H1 (cell line): ENCODE results near the gene ANP32A. TPM values are rescaled to one million over a fixed set of nuclear protein-coding genes. Genes with fewer than 3 reads are reported as not detected.

Experiments
- CTCF ChIA-PET: fragments of 300-600 bp; sonication (Branson Sonifier 250); formaldehyde crosslinking; loops from one replicate; lab custom pipeline; 2021; ENCODE audit not compliant: partially characterized antibody; lab: Charles Lee
- POLR2A ChIA-PET: fragments of 300-600 bp; sonication (Branson Sonifier 250); formaldehyde crosslinking; loops from one replicate; lab custom pipeline; 2021; ENCODE audit warnings: inconsistent platforms; ENCODE audit not compliant: partially characterized antibody; lab: Charles Lee
- DNase-seq, 2 experiments: peaks; one replicate each; pipeline versions ENCODE4 v3.0.0 to v3.0.0-alpha.2; 2010 to 2022; ENCODE audit warnings: low spot score in 2 of 2, low read depth in 1 of 2, mixed read lengths in 1 of 2
- FAIRE-seq: peaks from 2 replicates; lab custom pipeline; 2011; peaks lifted over from hg19 to GRCh38; lab: Jason Lieb, UNC
- H2AFZ ChIP-seq: 2 replicates; pipeline ENCODE4 v1.8.1; 2012; ENCODE audit warnings: low read length, inconsistent platforms
- H2AK5ac ChIP-seq: 2 replicates; pipeline ENCODE4 v1.6.1; 2013; ENCODE audit warnings: low read depth, low read length
- H2BK120ac ChIP-seq: replicated peaks from 2 replicates; pipeline ENCODE3; 2013; ENCODE audit warnings: low read depth, low read length, inconsistent platforms
- H2BK12ac ChIP-seq: 2 replicates; pipeline ENCODE4 v1.6.1; 2013; ENCODE audit warnings: low read depth, low read length
- H2BK15ac ChIP-seq: 2 replicates; pipeline ENCODE4 v1.6.1; 2013; ENCODE audit warnings: low read length
- H2BK20ac ChIP-seq: 2 replicates; pipeline ENCODE4 v1.6.1; 2013; ENCODE audit warnings: low read length
- H2BK5ac ChIP-seq: 2 replicates; pipeline ENCODE4 v1.6.1; 2013; ENCODE audit warnings: low read depth, low read length
- H3K14ac ChIP-seq: 2 replicates; pipeline ENCODE4 v1.6.1; 2013; ENCODE audit warnings: inconsistent platforms; ENCODE audit not compliant: insufficient read length
- H3K18ac ChIP-seq: 2 replicates; pipeline ENCODE4 v1.6.1; 2013; ENCODE audit warnings: low read length; ENCODE audit errors: extremely low read depth
- H3K23ac ChIP-seq: 2 replicates; pipeline ENCODE4 v1.6.1; 2013; ENCODE audit warnings: inconsistent platforms; ENCODE audit not compliant: insufficient read length
- H3K23me2 ChIP-seq: 2 replicates; pipeline ENCODE4 v1.6.1; 2013; ENCODE audit warnings: low read depth, low read length
- H3K27ac ChIP-seq: 2 replicates; pipeline ENCODE4 v1.6.1; 2011; ENCODE audit warnings: low read depth, low read length, inconsistent platforms
- H3K27me3 ChIP-seq, 4 experiments: replicated peaks in 1 of 4; 1 replicate in 1 of 4; 2 replicates in 3 of 4; pipeline versions ENCODE4 v1.6.1 to v1.8.1; 2011 to 2013; ENCODE audit warnings: low read length in 3 of 4, mild to moderate bottlenecking in 3 of 4, inconsistent platforms in 2 of 4, mixed read lengths in 2 of 4, moderate library complexity in 1 of 4; ENCODE audit not compliant: control insufficient read depth in 3 of 4, insufficient read depth in 3 of 4; ENCODE audit errors: extremely low read depth in 1 of 4
- H3K36me3 ChIP-seq, 4 experiments: 2 replicates each; pipeline versions ENCODE4 v1.6.1 to v1.8.1; 2011 to 2013; ENCODE audit warnings: mild to moderate bottlenecking in 4 of 4, low read length in 3 of 4, moderate library complexity in 2 of 4, control low read depth in 1 of 4, inconsistent platforms in 1 of 4; ENCODE audit not compliant: insufficient read depth in 4 of 4, control insufficient read depth in 2 of 4
- H3K4ac ChIP-seq: replicated peaks from 2 replicates; pipeline ENCODE3; 2013; ENCODE audit warnings: low read length, low read depth, mixed read lengths, inconsistent platforms; ENCODE audit not compliant: insufficient read length
- H3K4me1 ChIP-seq, 4 experiments: replicated peaks in 1 of 4; 1 replicate in 1 of 4; 2 replicates in 3 of 4; pipeline versions ENCODE4 v1.6.1 to v1.8.1; 2011 to 2013; ENCODE audit warnings: low read length in 3 of 4, inconsistent platforms in 2 of 4, mixed read lengths in 1 of 4; ENCODE audit not compliant: insufficient read depth in 4 of 4, control insufficient read depth in 3 of 4
- H3K4me2 ChIP-seq, 2 experiments: 2 replicates each; pipeline versions ENCODE4 v1.6.1 to v1.8.1; 2011 to 2013; ENCODE audit warnings: low read depth in 2 of 2, low read length in 2 of 2, control low read depth in 1 of 2, inconsistent platforms in 1 of 2, mild to moderate bottlenecking in 1 of 2; ENCODE audit not compliant: insufficient read depth in 1 of 2
- H3K4me3 ChIP-seq, 4 experiments: fragments of 200-600, 300-600 bp in 1 of 4; sonication (generic), shearing (Covaris generic), sonication (Bioruptor Twin) in 1 of 4; 2 replicates each; pipeline versions ENCODE4 v1.5.1 to v1.8.1; 2011 to 2016; ENCODE audit warnings: low read length in 4 of 4, low read depth in 3 of 4, control low read depth in 2 of 4, inconsistent platforms in 2 of 4, mild to moderate bottlenecking in 2 of 4, mixed read lengths in 1 of 4, moderate library complexity in 1 of 4; ENCODE audit not compliant: insufficient read depth in 2 of 4; ENCODE audit errors: extremely low read depth in 1 of 4
- H3K56ac ChIP-seq: replicated peaks from 2 replicates; pipeline ENCODE3; 2013; ENCODE audit warnings: low read depth, mild to moderate bottlenecking, mixed read lengths, low read length, inconsistent platforms; ENCODE audit not compliant: insufficient read length
- H3K79me1 ChIP-seq: 2 replicates; pipeline ENCODE4 v1.6.1; 2013; ENCODE audit warnings: low read depth, low read length, control low read depth
- H3K79me2 ChIP-seq, 2 experiments: 2 replicates each; pipeline versions ENCODE4 v1.6.1 to v1.8.1; 2012 to 2013; ENCODE audit warnings: low read length in 2 of 2, mild to moderate bottlenecking in 2 of 2, inconsistent platforms in 1 of 2; ENCODE audit not compliant: insufficient read depth in 2 of 2, control insufficient read depth in 1 of 2
- H3K9ac ChIP-seq, 4 experiments: replicated peaks in 1 of 4; 1 replicate in 1 of 4; 2 replicates in 3 of 4; pipeline versions ENCODE4 v1.6.1 to v1.8.1; 2011 to 2013; ENCODE audit warnings: low read depth in 3 of 4, low read length in 3 of 4, control low read depth in 2 of 4, mild to moderate bottlenecking in 2 of 4, moderate library complexity in 2 of 4, inconsistent platforms in 1 of 4; ENCODE audit errors: extremely low read depth in 1 of 4
- H3K9me3 ChIP-seq, 2 experiments: 2 replicates each; pipeline versions ENCODE4 v1.6.1 to v1.8.1; 2012 to 2013; ENCODE audit warnings: mild to moderate bottlenecking in 2 of 2, moderate library complexity in 2 of 2, control low read depth in 1 of 2, inconsistent platforms in 1 of 2, low read depth in 1 of 2, low read length in 1 of 2, mixed read lengths in 1 of 2; ENCODE audit not compliant: insufficient read depth in 2 of 2
- H4K20me1 ChIP-seq, 2 experiments: replicated peaks in 1 of 2; 2 replicates each; pipeline versions ENCODE3 to v1.8.1; 2011 to 2013; ENCODE audit warnings: inconsistent platforms in 2 of 2, low read length in 2 of 2, mild to moderate bottlenecking in 1 of 2; ENCODE audit not compliant: insufficient read depth in 2 of 2, control insufficient read depth in 1 of 2
- H4K5ac ChIP-seq: 2 replicates; pipeline ENCODE4 v1.6.1; 2013; ENCODE audit warnings: low read length, low read depth, mixed read lengths, inconsistent platforms; ENCODE audit not compliant: insufficient read length
- H4K8ac ChIP-seq: 2 replicates; pipeline ENCODE4 v1.8.0; 2013; ENCODE audit warnings: mild to moderate bottlenecking, moderate library complexity, low read length, inconsistent platforms; ENCODE audit not compliant: insufficient read depth; ENCODE audit errors: extremely low read depth
- H4K91ac ChIP-seq: replicated peaks from 2 replicates; pipeline ENCODE3; 2013; ENCODE audit warnings: low read length, mixed read lengths, inconsistent platforms; ENCODE audit not compliant: insufficient read length
- POLR2A ChIP-seq, 2 experiments: IDR thresholded peaks; 1 replicate in 1 of 2; 2 replicates in 1 of 2; pipeline ENCODE4 v1.6.1; 2011; ENCODE audit warnings: low read depth in 2 of 2, low read length in 2 of 2, mild to moderate bottlenecking in 2 of 2; ENCODE audit errors: control extremely low read depth in 1 of 2
- WGBS, 2 experiments: shearing (Covaris generic) in 1 of 2; methylation state at CpG; one replicate each; pipeline versions ENCODE4 v1.1.6 to v1.1.7; 2013 to 2015; ENCODE audit warnings: low lambda C conversion rate in 2 of 2, mixed read lengths in 2 of 2, inconsistent platforms in 1 of 2, low coverage in 1 of 2, missing lambda C conversion rate in 1 of 2; ENCODE audit not compliant: insufficient replicate concordance in 2 of 2, insufficient coverage in 1 of 2, insufficient read length in 1 of 2; ENCODE audit errors: extremely low coverage in 1 of 2, missing lambda C conversion rate in 1 of 2; 5-methylcytosine and 5-hydroxymethylcytosine counted together
- polyA plus RNA-seq, 7 experiments: library from polyadenylated mRNA; depleted of rRNA in 3 of 7; stranded (reverse) in 5 of 7; unstranded in 2 of 7; fragments of >200 nt in 5 of 7; fragments of 200-250 nt in 2 of 7; gene quantifications; 1 replicate in 5 of 7; 2 replicates in 1 of 7; 4 replicates in 1 of 7; pipeline versions ENCODE4 v1.2.1 to v1.2.3, GENCODE V29; 2011 to 2013; ENCODE audit warnings: missing spikeins in 2 of 7, mixed read lengths in 2 of 7
- total RNA-seq: library from RNA; stranded (reverse); fragmentation: NEBNext Ultra II Directional; extraction: Animal tissue kit (Norgen Biotek cat#: 25700); gene quantifications from 2 replicates; pipeline ENCODE4 v1.2.1, GENCODE V29; 2021
- TF ChIP-seq, protein P1 (sequence below): IDR thresholded peaks from 2 replicates; pipeline ENCODE4 v1.6.1; 2011; ENCODE audit warnings: low read length, improper control_type of control experiment

The ANP32A gene
- total and polyA plus RNA-seq, 2 of the 8 experiments (the other 6 are each of a cell fraction or from before 2014, with no cell fraction given) = 70.8 to 295 TPM

GRCh38 chr15:68816795-68817303 is 3.8 kb downstream of the ANP32A start:
- H3K9ac ChIP-seq = peak overlapping the region in 3 of 4 experiments; percentile 68 to 83 (median 80); a peak in 6 of 7 replicates
- H2BK20ac ChIP-seq = no peak overlapping the region
- H2AK5ac ChIP-seq = peak overlapping the region; percentile 7; the same call in 1 of the 2 replicates
- H3K79me1 ChIP-seq = peaks cover 7% of the 10 kb centered on the region
- TF ChIP-seq, protein P1, sequence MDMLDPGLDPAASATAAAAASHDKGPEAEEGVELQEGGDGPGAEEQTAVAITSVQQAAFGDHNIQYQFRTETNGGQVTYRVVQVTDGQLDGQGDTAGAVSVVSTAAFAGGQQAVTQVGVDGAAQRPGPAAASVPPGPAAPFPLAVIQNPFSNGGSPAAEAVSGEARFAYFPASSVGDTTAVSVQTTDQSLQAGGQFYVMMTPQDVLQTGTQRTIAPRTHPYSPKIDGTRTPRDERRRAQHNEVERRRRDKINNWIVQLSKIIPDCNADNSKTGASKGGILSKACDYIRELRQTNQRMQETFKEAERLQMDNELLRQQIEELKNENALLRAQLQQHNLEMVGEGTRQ = no peak
- peak in 1 of 2 experiments; percentile 41; a peak in 1 of 3 replicates for TF ChIP-seq POLR2A (IDR thresholded peaks at IDR 0.05; ENCODE audit: control extremely low read depth in 1 of 2, low read depth in 2 of 2, low read length in 2 of 2)
- TF ChIP-seq, all 59 proteins: peak for 1
- peaks cover 40 to 45% of the 10 kb centered on the region in 2 experiments for H4K20me1 ChIP-seq
- peaks cover 9 to 22% (median 13%) of the 10 kb centered on the region in 4 experiments; a peak in 6 of 7 replicates for H3K4me1 ChIP-seq
- no peak overlapping the region for H2AFZ ChIP-seq
- peak overlapping the region; percentile 72 to 94 (median 92) for H3K4me3 ChIP-seq
- H3K23ac ChIP-seq = no peak overlapping the region
- peak overlapping the region; percentile 91 to 95 for H3K4me2 ChIP-seq
- H2BK120ac ChIP-seq = no peak overlapping the region
- no peaks in the 10 kb centered on the region for H3K36me3 ChIP-seq
- peak in 1 of 2 experiments; percentile 35 for DNase-seq
- peak overlapping the region; percentile 60; the same call in 1 of the 2 replicates for H2BK5ac ChIP-seq
- H3K79me2 ChIP-seq = peaks cover 38 to 83% of the 10 kb centered on the region in 2 experiments
- H3K23me2 ChIP-seq = peaks cover 14% of the 10 kb centered on the region
- H3K9me3 ChIP-seq = no peaks in the 10 kb centered on the region
- peak overlapping the region; percentile 60; the same call in 1 of the 2 replicates for H2BK12ac ChIP-seq
- H3K27ac ChIP-seq = peak overlapping the region; percentile 49; the same call in 1 of the 2 replicates
- 24% methylated on average over 13 of the region's 13 CpGs; no CpG with 5 or more reads in 1 of the 2 experiments for WGBS, 2 experiments
- no peak for FAIRE-seq
- ChIA-PET POLR2A (interaction anchor here (0.6 to 6.7 kb wide), 6 partner anchors 10 to 365 kb away, joined by 3 to 54 read pairs (median 11); no protein-coding TSS in a partner anchor), CTCF (interaction anchor here (0.9 to 3.0 kb wide), 14 partner anchors 10 to 267 kb away, joined by 3 to 11 read pairs (median 4); no protein-coding TSS in a partner anchor)
- H4K5ac ChIP-seq = peak overlapping the region; percentile 53
- peak overlapping the region; percentile 73; the same call in 1 of the 2 replicates for H4K8ac ChIP-seq
- H3K56ac ChIP-seq = peak overlapping the region; percentile 83
- H3K18ac ChIP-seq = no peak overlapping the region
- peak overlapping the region; percentile 71 for H4K91ac ChIP-seq
- H3K27me3 ChIP-seq = peaks cover 0 to 4% (median 3%) of the 10 kb centered on the region in 4 experiments; a peak in 5 of 7 replicates
- peak overlapping the region; percentile 29 for H3K4ac ChIP-seq
- H2BK15ac ChIP-seq = 0 out of 2 replicates have a peak overlapping the region, but pooled peaks have one; percentile 14
- no peak overlapping the region for H3K14ac ChIP-seq
